Raji (cell line): Measurements from ENCODE around the gene OTOGL.

Source experiments
- POLR2A ChIP-seq: IDR thresholded peaks from 2 replicates; pipeline ENCODE4 v1.6.1; 2011; ENCODE audit warnings: low read depth, low read length, control low read depth; ENCODE audit not compliant: insufficient read depth

The OTOGL gene, protein sequence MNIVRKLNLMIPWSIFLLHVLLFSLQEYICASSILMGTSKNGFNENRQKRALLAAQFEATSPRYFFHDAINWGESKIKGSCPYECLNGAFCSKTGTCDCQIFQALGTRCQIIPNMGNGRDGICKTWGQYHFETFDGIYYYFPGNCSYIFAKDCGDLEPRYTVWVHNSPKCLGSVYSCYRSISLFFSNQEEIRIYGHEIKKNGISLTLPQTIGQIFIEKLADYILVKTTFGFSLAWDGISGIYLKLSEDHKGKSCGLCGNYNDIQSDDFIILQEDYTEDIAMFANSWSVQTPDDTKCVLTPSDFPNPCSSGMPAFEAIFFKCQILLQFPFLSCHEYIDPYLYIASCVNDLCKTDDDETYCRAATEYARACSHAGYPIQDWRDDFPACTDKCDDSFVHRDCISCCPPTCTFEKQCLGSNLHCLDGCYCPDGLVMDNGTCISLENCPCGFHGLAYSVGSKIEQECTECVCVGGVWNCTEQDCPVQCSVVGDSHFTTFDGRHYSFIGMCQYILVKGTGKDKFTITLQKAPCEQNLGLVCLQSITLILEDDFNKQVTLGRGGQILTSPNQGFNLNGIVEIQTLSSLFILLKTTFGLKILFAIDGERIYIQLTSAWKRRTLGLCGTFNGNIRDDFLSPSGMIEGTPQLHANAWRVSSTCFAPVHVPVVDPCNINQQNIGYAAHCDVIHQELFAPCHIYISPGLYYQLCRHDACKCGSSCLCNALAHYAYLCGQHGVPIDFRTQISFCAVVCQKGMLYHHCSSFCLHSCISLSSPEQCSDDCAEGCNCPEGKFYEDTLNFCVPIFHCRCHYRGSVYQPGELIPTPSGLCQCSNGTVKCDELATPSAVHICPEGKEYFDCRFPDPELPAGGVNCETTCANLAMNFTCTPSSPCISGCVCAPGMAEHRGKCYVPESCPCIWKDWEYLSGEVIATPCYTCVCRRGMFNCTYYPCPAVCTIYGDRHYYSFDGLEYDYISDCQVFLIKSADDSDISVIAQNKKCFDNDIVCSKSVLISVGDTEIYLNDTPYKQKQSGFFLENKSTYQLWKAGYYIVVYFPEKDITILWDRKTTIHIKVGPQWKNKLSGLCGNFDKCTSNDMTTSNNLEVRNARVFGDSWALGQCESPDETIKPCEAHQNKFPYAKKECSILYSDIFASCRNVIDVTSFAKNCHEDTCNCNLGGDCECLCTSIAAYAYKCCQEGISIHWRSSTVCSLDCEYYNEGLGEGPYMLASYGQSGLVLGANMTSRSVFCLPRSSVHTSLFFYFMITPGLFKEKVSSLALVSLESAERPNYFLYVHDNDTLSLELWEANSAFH (N-terminal part only)

GRCh38 chr12:80099259-80099658 lies at the start of gene OTOGL:
TSS of gene OTOGL (plus strand) at chr12:80099537. CDS start at chr12:80209432, 109,895 bp downstream.
- no peak for TF ChIP-seq POLR2A

DNA sequence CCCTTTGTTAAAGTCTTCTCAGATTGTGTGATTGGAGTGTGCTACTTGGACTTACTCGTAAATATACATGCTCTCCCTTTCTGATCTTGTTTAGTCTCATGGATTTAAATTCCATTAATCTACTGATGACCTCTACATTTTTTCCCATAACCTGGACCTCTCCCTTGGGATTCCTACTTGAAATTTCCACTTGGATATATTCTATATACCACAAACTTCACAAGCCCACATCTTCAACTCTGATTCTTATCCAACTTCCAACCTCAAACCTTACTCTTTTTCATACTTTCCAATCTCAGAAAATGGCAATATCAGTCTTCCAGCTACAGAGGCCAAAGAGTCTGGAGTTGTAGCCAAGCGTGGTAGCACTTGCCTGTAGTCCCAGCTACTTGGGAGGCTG lies 49.1 kb upstream of the OTOGL start:
- TF ChIP-seq POLR2A: no peak

GRCh38 chr12:80053051-80053790 lies 46.1 kb upstream of the OTOGL start:
- TF ChIP-seq POLR2A: no peak

DNA sequence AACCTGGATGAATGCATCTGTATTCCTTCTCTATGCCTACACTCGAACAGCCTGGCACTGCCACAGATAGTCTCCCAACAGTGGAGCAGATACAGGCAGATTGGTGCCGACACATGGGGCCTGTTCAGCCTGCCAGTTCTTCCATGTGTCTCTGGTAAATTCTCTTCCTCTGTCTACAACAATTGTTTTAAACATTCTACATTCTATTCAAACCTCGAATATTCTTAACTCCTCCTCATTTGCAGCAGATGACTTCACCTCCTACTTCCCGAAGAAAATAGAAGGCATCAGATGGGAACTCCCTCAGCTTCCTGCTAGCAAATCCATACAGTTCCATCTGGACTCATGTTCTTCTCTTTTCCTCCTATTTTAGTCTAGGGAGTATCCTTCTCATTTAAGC lies 43.1 kb upstream of the OTOGL start:
- no peak for TF ChIP-seq POLR2A

DNA sequence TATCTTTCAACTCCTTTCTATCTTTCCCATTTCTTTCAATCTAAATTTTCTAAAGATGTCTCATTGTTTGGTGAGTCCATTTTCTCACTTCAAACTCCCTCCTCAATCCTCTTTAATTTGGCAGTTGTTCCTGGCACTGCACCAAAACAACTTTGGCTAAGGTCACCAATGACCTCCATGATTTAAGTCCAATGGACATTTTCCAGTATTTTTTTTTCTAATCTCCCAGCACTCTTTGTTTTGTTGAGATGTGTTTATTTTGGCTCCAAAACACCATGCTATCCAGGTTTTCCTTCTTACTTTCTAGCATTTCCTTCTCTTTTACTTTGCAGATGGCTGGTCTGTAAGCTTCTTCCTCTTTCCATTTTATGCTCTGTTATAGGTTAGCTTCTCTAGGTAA lies 42.5 kb upstream of the OTOGL start:
- TF ChIP-seq POLR2A: no peak

GRCh38 chr12:80058586-80058985 lies 40.8 kb upstream of the OTOGL start:
- no peak for TF ChIP-seq POLR2A

DNA sequence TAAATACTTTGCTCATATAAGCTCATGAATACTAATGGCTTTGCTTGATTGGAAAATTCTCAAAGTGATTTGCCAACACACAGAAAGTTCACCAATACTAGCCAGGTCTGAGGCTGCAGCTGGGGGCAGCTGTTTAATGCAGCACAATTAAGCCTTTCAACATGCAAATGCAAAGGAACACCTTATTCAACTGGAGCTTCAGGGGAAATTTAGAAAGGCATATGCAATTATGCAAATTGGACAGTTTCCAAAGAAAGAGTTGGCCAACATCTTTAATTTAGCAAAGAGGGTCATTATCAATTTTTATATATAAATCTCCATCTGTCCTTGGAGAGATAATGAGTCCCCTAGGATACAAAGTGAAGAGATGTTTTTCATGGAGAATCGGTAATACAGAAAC lies 40.2 kb upstream of the OTOGL start:
- TF ChIP-seq POLR2A: no peak

DNA sequence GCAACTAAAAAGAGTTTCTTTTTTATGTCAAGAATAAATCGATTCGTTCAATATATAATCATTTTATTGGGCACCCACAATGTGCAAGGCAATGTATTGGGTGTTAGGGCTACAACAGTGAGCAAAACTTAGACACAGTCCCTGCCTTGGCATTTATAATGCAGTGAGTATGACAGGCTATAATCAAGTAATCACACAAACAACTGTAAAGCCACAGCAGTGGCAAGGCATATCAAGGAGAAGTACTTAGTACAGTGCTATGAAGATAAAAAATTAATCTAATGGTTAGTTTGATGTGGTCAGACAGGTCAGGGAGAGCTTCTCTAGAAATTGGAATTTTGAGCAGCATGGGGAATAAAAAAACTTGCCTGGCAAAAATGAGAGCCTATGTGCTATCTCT lies 39.5 kb upstream of the OTOGL start:
- no peak for TF ChIP-seq POLR2A

DNA sequence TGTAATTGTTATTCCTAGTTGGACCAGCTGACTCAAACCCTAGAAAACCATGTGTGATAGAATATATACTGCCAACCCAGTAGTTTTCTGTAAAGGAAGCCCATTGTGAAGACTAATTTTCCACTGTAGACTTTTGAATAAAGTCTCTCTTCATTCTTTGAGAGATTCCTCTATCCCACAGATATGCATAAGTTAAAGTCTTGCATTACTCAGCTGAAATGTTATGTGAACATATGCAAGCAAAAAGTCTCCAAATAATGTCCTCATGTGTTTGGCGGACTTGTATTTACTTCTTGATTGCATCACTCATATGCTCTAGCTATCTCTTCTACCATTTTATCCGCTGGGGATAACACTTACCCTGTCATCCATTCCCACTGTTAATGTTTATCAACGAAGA lies 35.1 kb upstream of the OTOGL start:
- TF ChIP-seq POLR2A: no peak

- TF ChIP-seq POLR2A: no peak
Observed at GRCh38 chr12:80064951-80065350, 34.4 kb upstream of the OTOGL start.

GRCh38 chr12:80068173-80068572 lies 31.2 kb upstream of the OTOGL start:
- no peak for TF ChIP-seq POLR2A

DNA sequence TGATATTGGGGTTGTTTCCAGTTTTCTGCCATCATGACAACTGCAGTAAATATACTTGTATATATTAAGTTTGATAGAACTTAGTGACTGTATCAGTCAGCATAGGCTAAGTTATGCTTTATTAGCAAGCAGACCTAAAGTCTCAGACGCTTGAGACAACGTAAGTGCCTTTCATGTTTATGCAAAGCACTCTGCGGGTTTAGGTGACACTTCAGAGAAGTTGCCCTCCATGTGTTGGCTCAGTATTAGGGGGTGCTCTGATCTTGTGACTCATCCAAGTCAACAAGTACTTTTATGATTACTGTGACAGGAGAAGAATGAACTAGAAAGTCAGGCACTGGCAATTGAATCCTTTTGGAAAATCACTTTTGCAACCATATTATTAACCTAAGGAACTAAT lies 13.3 kb upstream of the OTOGL start:
- TF ChIP-seq POLR2A: no peak

DNA sequence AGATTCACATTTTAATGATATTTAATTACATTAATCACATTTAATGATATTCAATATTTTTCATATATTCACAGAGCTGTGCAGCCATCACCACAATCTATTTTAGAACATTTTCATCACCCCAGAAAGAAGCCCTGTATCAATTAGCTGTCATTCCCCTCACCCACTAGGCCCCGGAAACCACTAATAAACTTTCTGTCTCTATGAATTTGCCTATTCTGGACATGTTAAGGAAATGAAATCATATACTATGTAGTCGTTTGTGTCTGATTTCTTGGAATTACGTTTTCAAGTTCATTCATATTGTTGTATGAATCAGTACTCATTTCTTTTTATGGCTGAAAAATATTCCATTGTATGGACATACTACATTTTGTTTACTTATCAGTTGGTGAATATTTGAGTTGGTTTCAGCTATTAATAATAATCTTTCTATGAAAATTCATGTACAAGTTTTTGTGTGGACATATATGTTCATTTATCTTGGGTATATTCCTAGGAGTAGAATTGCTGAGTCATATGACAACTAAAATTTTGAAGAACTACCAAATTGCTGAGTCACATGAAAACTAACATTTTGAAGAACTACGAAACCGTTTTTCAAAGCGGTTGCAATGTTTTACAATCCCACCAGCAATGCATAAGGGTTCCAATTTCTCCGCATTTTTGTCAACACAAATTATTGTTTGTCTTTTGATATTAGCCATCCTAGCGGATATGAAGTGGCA lies 11.7 kb upstream of the OTOGL start:
- TF ChIP-seq POLR2A: no peak

- TF ChIP-seq POLR2A: no peak
Observed at GRCh38 chr12:80100591-80100990, 1.3 kb downstream of the OTOGL start.
